Liver (tissue), 9 donors: ENCODE results near the gene ATP2A3. TPM values are rescaled to one million over a fixed set of nuclear protein-coding genes. Genes with fewer than 3 reads are reported as not detected.

Source experiments
- DNase-seq: peaks from one replicate; pipeline ENCODE4 v3.0.0-alpha.2; 2017; ENCODE audit warnings: low spot score
- H3K27ac ChIP-seq, 2 donors: one replicate each; pipeline ENCODE4 v1.7.0; 2013; ENCODE audit warnings: inconsistent platforms in 2 of 2, low read length in 2 of 2, control low read depth in 1 of 2, low read depth in 1 of 2, mild to moderate bottlenecking in 1 of 2
- H3K27me3 ChIP-seq, 4 donors: one replicate each; pipeline versions ENCODE4 v1.6.1 to v1.7.0; 2013; ENCODE audit warnings: low read length in 3 of 4, inconsistent platforms in 1 of 4, mild to moderate bottlenecking in 1 of 4, moderate library complexity in 1 of 4; ENCODE audit not compliant: control insufficient read depth in 4 of 4, insufficient read depth in 4 of 4
- H3K36me3 ChIP-seq, 4 donors: one replicate each; pipeline versions ENCODE4 v1.6.1 to v1.7.0; 2013; ENCODE audit warnings: low read length in 3 of 4, mild to moderate bottlenecking in 3 of 4, low read depth in 1 of 4, moderate library complexity in 1 of 4; ENCODE audit not compliant: control insufficient read depth in 4 of 4, insufficient read depth in 3 of 4
- H3K4me1 ChIP-seq, 4 donors: one replicate each; pipeline versions ENCODE4 v1.6.1 to v1.7.0; 2013; ENCODE audit warnings: low read length in 3 of 4, mild to moderate bottlenecking in 3 of 4, moderate library complexity in 1 of 4; ENCODE audit not compliant: control insufficient read depth in 4 of 4, insufficient read depth in 4 of 4
- H3K4me3 ChIP-seq, 3 donors: one replicate each; pipeline versions ENCODE4 v1.6.1 to v1.7.0; 2013; ENCODE audit warnings: low read length in 3 of 3, control low read depth in 1 of 3, low read depth in 1 of 3, mild to moderate bottlenecking in 1 of 3
- H3K9ac ChIP-seq, 2 donors: one replicate each; pipeline ENCODE4 v1.7.0; 2013; ENCODE audit warnings: low read length in 2 of 2, mild to moderate bottlenecking in 2 of 2, moderate library complexity in 2 of 2, control low read depth in 1 of 2, low read depth in 1 of 2
- H3K9me3 ChIP-seq, 4 donors: one replicate each; pipeline versions ENCODE4 v1.6.1 to v1.7.0; 2013; ENCODE audit warnings: low read length in 3 of 4; ENCODE audit not compliant: control insufficient read depth in 4 of 4
- ATF3 ChIP-seq: IDR thresholded peaks from 2 replicates; pipeline ENCODE4 v1.6.1; 2016; ENCODE audit warnings: antibody characterized with exemption
- FOXA1 ChIP-seq: IDR thresholded peaks from 2 replicates; pipeline ENCODE4 v1.6.1; 2016; ENCODE audit warnings: antibody characterized with exemption
- FOXA2 ChIP-seq: IDR thresholded peaks from 2 replicates; pipeline ENCODE4 v1.6.1; 2016; ENCODE audit warnings: antibody characterized with exemption
- HNF4A ChIP-seq, 2 donors: conservative IDR thresholded peaks; 2 replicates each; pipeline ENCODE4 v1.6.1; 2016; ENCODE audit warnings: antibody characterized with exemption in 2 of 2, mild to moderate bottlenecking in 2 of 2
- HNF4G ChIP-seq: IDR thresholded peaks from 2 replicates; pipeline ENCODE4 v1.6.1; 2016; ENCODE audit warnings: antibody characterized with exemption
- JUND ChIP-seq, 2 donors: IDR thresholded peaks; 2 replicates each; pipeline ENCODE4 v1.6.1; 2016; ENCODE audit warnings: antibody characterized with exemption in 2 of 2
- RAD21 ChIP-seq, 2 donors: IDR thresholded peaks; 2 replicates each; pipeline ENCODE4 v1.6.1; 2016; ENCODE audit warnings: antibody characterized with exemption in 2 of 2, mild to moderate bottlenecking in 2 of 2
- RXRA ChIP-seq, 2 donors: IDR thresholded peaks; 2 replicates each; pipeline ENCODE4 v1.6.1; 2017 to 2018; ENCODE audit warnings: antibody characterized with exemption in 2 of 2, mild to moderate bottlenecking in 1 of 2
- SP1 ChIP-seq: IDR thresholded peaks from 2 replicates; pipeline ENCODE4 v1.6.1; 2018; ENCODE audit warnings: antibody characterized with exemption, mild to moderate bottlenecking
- TAF1 ChIP-seq: conservative IDR thresholded peaks from 2 replicates; pipeline ENCODE4 v1.6.1; 2016; ENCODE audit warnings: antibody characterized with exemption, mild to moderate bottlenecking
- YY1 ChIP-seq: IDR thresholded peaks from 2 replicates; pipeline ENCODE4 v1.6.1; 2016; ENCODE audit warnings: antibody characterized with exemption, mild to moderate bottlenecking
- ZBTB33 ChIP-seq: IDR thresholded peaks from 2 replicates; pipeline ENCODE4 v1.6.1; 2016; ENCODE audit warnings: antibody characterized with exemption
- WGBS: extraction: QIAGEN DNeasy Blood & Tissue Kit; methylation state at CpG from one replicate; pipeline ENCODE4 v1.1.7; 2013; 5-methylcytosine and 5-hydroxymethylcytosine counted together
- polyA plus RNA-seq, 2 donors: library from polyadenylated mRNA; stranded (reverse) in 1 of 2; unstranded in 1 of 2; fragments of 200-250 nt in 1 of 2; fragments of >200 nt in 1 of 2; fragmentation: Nextera tagmentation in 1 of 2; extraction: Ambion mirVana in 1 of 2; gene quantifications; one replicate each; pipeline versions ENCODE4 v1.2.1 to v1.2.3, GENCODE V29; 2013 to 2015
- total RNA-seq, 2 donors: library from RNA; depleted of rRNA; stranded (reverse); fragments of >200 nt; gene quantifications; one replicate each; pipeline ENCODE4 v1.2.3, GENCODE V29; 2014
- donor health status: healthy.
- donor health status: healthy.
- donor health status: healthy.
- donor health status: healthy.
- donor health status: healthy.

ATP2A3 gene
- total and polyA plus RNA-seq, 4 donors: 1.4 to 17.1 (median 3.2) TPM

- H3K27me3 ChIP-seq: no peaks in the 10 kb centered on the region
- no peak overlapping the region for H3K4me3 ChIP-seq
- TF ChIP-seq TAF1 (no peak), FOXA1 (no peak), SP1 (no peak), YY1 (no peak), ATF3 (no peak), JUND (IDR thresholded peaks at IDR 0.05) (no peak), RAD21 (IDR thresholded peaks at IDR 0.05) (no peak), RXRA (IDR thresholded peaks at IDR 0.05) (no peak), HNF4G (no peak), FOXA2 (no peak), ZBTB33 (no peak), HNF4A (conservative IDR thresholded peaks at IDR 0.05) (no peak)
- H3K9ac ChIP-seq: no peak overlapping the region
- no peak for DNase-seq
- H3K4me1 ChIP-seq: peaks cover 2 to 19% (median 8%) of the 10 kb centered on the region in 4 donors
- H3K27ac ChIP-seq: peak overlapping the region in 1 of 2 donors; percentile 6
- no peaks in the 10 kb centered on the region for H3K36me3 ChIP-seq
- WGBS: 83% methylated on average over 7 of the region's 7 CpGs
- no peaks in the 10 kb centered on the region for H3K9me3 ChIP-seq
Measured at GRCh38 chr17:3893720-3894116, 70.5 kb downstream of the ATP2A3 start.

GRCh38 chr17:3893003-3893719 is 71.1 kb downstream of the ATP2A3 start, which contains the start of gene CAMKK1:
Gene CAMKK1 (minus strand): TSS chr17:3893053. CDS start chr17:3885687, 7,366 bp downstream.
- Histone ChIP-seq H3K27ac (peak within 1 kb of the TSS; percentile 6 to 62), H3K4me3 (peak within 1 kb of the TSS in 2 of 3 donors; percentile 30 to 55), H3K36me3 (no peaks in the 10 kb centered on the region), H3K4me1 (peaks cover 2 to 19% (median 8%) of the 10 kb centered on the region in 4 donors), H3K9ac (no peak within 1 kb of the TSS), H3K27me3 (no peaks in the 10 kb centered on the region), H3K9me3 (no peaks in the 10 kb centered on the region)
- TF ChIP-seq ZBTB33: no peak
- WGBS: 8% methylated on average over 75 of the region's 75 CpGs
- peak; percentile 89 for DNase-seq
